Keratinocyte (primary cell): ENCODE measurements around the gene UNC13B.

Experiments
- CTCF ChIP-seq, 3 experiments: IDR thresholded peaks in 1 of 3; conservative IDR thresholded peaks in 1 of 3; optimal IDR thresholded peaks in 1 of 3; 2 replicates in 2 of 3; 3 replicates in 1 of 3; pipeline versions ENCODE3 to v1.5.1; 2011; ENCODE audit warnings: low read length in 3 of 3, mild to moderate bottlenecking in 3 of 3, moderate library complexity in 2 of 3, control low read depth in 1 of 3, inconsistent platforms in 1 of 3; ENCODE audit not compliant: insufficient read depth in 2 of 3; ENCODE audit errors: extremely low read depth in 1 of 3
- EZH2 ChIP-seq: IDR thresholded peaks from one replicate; pipeline ENCODE4 v1.6.1; 2012; ENCODE audit warnings: inconsistent platforms, mild to moderate bottlenecking, low read length, moderate library complexity

GRCh38 chr9:35432076-35432475, 270.3 kb downstream of the UNC13B start:
- TF ChIP-seq CTCF (optimal IDR thresholded peaks at IDR 0.05 in 1 of 3, IDR thresholded peaks at IDR 0.05 in 1 of 3, conservative IDR thresholded peaks at IDR 0.05 in 1 of 3; ENCODE audit: extremely low read depth in 1 of 3, insufficient read depth in 2 of 3, low read length in 3 of 3) (no peak), EZH2 (no peak)
